Upper lobe of left lung (tissue), 4 donors: ENCODE data around the gene F12.

Source experiments
- CTCF ChIP-seq, 6 experiments: fragments of 450-650 bp in 4 of 6; fragments of 200-600 bp in 2 of 6; sonication (generic) in 2 of 6; IDR thresholded peaks; one replicate each; pipeline ENCODE4 v1.5.1; 2016 to 2019; ENCODE audit warnings: antibody characterized with exemption in 6 of 6
- EP300 ChIP-seq, 4 donors: sonication (generic); formaldehyde crosslinking; IDR thresholded peaks; one replicate each; pipeline ENCODE4 v1.5.1; 2017; ENCODE audit warnings: antibody characterized with exemption in 4 of 4, control low read depth in 2 of 4
- POLR2A ChIP-seq, 4 donors: fragments of 450-650 bp; IDR thresholded peaks; one replicate each; pipeline ENCODE4 v1.5.1; 2016 to 2017; ENCODE audit warnings: antibody characterized with exemption in 4 of 4, mild to moderate bottlenecking in 2 of 4

GRCh38 chr5:177393206-177393765 lies 16.1 kb downstream of the F12 start:
- no peak for TF ChIP-seq POLR2A (IDR thresholded peaks at IDR 0.05)
- no peak for TF ChIP-seq CTCF (IDR thresholded peaks at IDR 0.05)
- no peak for TF ChIP-seq EP300 (IDR thresholded peaks at IDR 0.05)
